Effector memory CD4-positive, alpha-beta T cell (primary cell): ENCODE results near the gene HMGCL.

ENCODE experiments used
- DNase-seq, 3 donors: peaks; one replicate each; pipeline ENCODE4 v3.0.0-alpha.2; 2020
- H3K27ac ChIP-seq: 2 replicates; pipeline ENCODE4 v1.7.0; 2013; ENCODE audit warnings: mild to moderate bottlenecking, low read length, moderate library complexity; ENCODE audit not compliant: insufficient read depth, poor library complexity, severe bottlenecking
- H3K27me3 ChIP-seq: replicated peaks from 2 replicates; pipeline ENCODE4 v1.7.0; 2013; ENCODE audit warnings: mild to moderate bottlenecking, low read length; ENCODE audit not compliant: insufficient read depth, control insufficient read depth, poor library complexity, severe bottlenecking
- H3K36me3 ChIP-seq: 2 replicates; pipeline ENCODE4 v1.7.0; 2013; ENCODE audit warnings: mild to moderate bottlenecking, low read length, moderate library complexity; ENCODE audit not compliant: control insufficient read depth, insufficient read depth
- H3K4me1 ChIP-seq: 2 replicates; pipeline ENCODE4 v1.7.0; 2013; ENCODE audit warnings: low read length, mild to moderate bottlenecking; ENCODE audit not compliant: control insufficient read depth, insufficient read depth, poor library complexity, severe bottlenecking
- H3K4me3 ChIP-seq: 2 replicates; pipeline ENCODE4 v1.7.0; 2013; ENCODE audit warnings: low read length, low read depth, mild to moderate bottlenecking; ENCODE audit not compliant: insufficient read depth, poor library complexity, severe bottlenecking
- H3K9me3 ChIP-seq: 2 replicates; pipeline ENCODE4 v1.7.0; 2013; ENCODE audit warnings: mild to moderate bottlenecking, low read length, moderate library complexity; ENCODE audit not compliant: control insufficient read depth
- total RNA-seq, 3 donors: gene quantifications; one replicate each; lab custom pipeline; 2026; lab: John Stamatoyannopoulos, UW

Gene HMGCL
- 6.9 to 12.0 (median 10.1) reads per million in 3 donors for total RNA-seq

DNA sequence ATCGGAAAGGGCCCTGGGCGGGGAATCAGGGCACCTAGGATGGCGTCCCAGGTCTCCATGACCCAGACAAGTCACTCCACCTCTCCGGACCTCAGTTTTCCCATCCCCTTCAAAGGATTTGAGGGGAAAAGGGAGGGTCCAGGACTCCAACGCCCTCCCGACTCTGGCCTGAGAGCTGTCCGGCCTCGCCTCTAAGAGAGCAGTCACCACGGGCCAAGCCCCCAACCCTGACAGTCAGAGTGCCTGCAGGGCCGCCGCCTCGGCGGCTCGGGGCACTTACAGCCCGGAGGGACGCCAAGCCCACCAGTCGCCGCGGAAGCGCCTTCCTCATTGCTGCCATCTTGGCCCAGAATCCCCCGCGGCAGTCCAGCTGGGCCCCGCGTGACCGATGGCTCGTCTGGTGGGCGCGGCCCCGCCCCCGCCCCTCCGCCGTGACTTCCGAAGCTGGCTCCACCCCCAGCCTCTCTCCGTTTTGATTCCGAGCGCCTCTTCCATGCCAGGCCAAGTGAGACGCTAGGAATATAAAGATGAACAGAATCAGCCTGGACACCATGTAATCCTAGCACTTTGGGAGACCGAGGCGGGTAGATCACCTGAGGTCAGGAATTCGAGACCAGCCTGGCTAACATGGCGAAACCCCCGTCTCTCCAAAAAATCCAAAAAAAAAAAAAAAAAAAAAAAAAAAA is at the start of gene HMGCL:
Gene HMGCL (minus strand): TSS at position 354 of the 686 bp plus-strand sequence. CDS start 14 bp downstream, at position 340.
- H3K27ac ChIP-seq, result peak within 1 kb of the TSS; percentile 88
- DNase-seq, result peak; percentile 73 to 83 (median 78)
- H3K27me3 ChIP-seq, result no peaks in the 10 kb centered on the region
- H3K4me3 ChIP-seq, result peak within 1 kb of the TSS; percentile 96
- no peaks in the 10 kb centered on the region for H3K4me1 ChIP-seq
- H3K36me3 ChIP-seq, result no peaks in the 10 kb centered on the region
- H3K9me3 ChIP-seq, result no peaks in the 10 kb centered on the region

DNA sequence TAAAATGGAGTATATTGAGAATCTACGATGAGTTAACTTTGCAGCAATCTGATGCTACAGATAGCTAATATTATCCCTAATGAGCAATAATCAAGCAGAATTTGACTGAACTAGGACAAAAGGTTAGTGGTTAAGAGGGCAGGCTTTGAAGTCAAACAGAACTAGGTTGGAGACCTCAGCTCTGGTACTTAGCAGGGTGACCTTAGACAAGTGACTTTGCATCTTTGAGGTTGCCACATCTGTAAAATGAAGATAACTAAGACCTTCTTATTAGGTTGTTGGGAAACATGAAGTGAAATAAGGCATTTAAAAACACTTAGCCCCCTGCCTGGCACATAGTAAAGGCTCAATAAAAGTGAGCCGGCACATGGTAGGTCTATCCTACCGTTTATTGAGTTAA is 47.2 kb upstream of the HMGCL start:
- no peaks in the 10 kb centered on the region for H3K27me3 ChIP-seq
- H3K36me3 ChIP-seq, result no peaks in the 10 kb centered on the region
- DNase-seq, result no peak
- H3K9me3 ChIP-seq, result no peaks in the 10 kb centered on the region
- H3K4me3 ChIP-seq, result no peak overlapping the region
- no peak overlapping the region for H3K27ac ChIP-seq
- H3K4me1 ChIP-seq, result peaks cover 9% of the 10 kb centered on the region

DNA sequence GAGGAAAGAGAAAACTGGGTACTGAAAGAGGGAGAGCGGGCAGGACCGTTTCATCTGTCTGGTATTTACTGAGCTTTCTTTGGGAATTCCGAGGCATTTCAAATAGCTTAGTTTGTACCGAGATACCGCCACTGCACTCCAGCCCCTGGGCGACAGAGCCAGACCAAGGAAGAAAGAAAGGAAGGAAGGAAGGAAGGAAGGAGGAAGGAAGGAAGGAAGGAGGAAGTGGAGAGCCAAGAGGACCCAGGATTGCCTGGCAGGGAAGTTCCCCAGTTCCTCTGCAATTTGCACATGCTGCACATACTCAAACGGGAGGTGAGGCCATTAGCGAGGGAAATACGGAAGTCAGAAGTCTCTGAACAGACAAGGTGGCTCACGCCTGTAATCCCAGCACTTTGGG is 43.8 kb upstream of the HMGCL start:
- Histone ChIP-seq H3K9me3 (no peaks in the 10 kb centered on the region), H3K27ac (no peak overlapping the region), H3K4me1 (peaks cover 18% of the 10 kb centered on the region), H3K4me3 (no peak overlapping the region), H3K27me3 (no peaks in the 10 kb centered on the region), H3K36me3 (peaks cover 6% of the 10 kb centered on the region)
- DNase-seq, result no peak

DNA sequence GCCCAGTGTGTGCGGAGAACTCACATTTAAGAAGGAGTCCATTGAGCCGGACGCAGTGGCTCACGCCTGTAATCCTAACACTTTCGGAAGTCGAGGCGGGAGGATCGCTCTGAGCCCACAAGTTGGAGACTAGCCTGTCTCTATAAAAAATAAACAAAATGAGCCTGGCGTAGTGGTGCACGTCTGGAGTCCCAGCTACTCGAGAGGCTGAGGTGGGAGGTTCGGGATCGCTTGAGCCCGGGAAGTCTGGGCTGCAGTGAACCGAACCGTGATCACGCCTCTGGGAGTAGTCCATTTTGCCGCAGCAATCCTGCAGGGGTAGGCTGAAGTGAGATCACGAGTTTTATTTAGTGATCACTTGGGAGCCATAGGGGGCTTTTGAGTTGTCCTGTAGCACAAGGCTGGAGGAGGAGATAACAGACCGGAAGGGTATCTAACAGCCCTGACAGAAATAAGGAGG is 43.4 kb upstream of the HMGCL start:
- Histone ChIP-seq H3K36me3 (peaks cover 6% of the 10 kb centered on the region), H3K4me3 (peak overlapping the region; percentile 86), H3K27me3 (no peaks in the 10 kb centered on the region), H3K27ac (peak overlapping the region; percentile 50), H3K9me3 (no peaks in the 10 kb centered on the region), H3K4me1 (peaks cover 18% of the 10 kb centered on the region)
- peak in 1 of 3 donors; percentile 0 for DNase-seq

DNA sequence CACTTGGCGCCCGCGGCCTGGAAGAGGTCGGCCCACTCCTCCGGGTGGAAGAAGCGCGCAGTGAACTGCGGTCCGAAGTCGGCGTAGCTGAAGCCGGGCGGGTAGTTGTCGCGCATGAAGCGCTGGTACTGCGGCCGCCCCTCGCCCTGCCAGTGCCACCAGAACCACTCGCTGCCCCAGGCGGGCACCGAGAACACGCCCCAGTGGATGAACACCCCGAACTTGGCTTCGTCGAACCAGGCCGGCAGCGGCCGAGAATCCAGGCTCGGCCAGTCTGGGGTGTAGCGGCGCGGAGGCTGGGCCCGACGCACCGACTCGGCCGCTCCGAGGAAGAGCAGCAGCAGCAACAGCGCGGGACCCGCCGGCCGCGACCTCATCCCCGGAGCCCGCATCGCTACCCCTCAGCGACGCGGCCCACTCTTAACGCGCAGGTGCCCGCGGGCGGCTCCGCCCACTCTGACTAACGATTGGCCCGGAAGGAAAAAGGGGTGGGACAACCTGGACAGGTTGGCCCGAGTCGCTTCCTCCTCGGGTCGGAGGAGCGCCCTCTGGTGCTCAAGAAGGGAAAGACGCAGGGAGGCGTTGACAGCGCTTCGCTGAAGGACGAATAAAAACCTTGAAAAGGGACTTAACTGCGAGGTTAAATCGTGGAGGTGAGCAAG is 42.8 kb upstream of the HMGCL start, which contains the start of gene FUCA1:
Gene FUCA1 (minus strand): TSS at position 396 of the 662 bp plus-strand sequence. CDS start 4 bp downstream, at position 392.
- peak within 1 kb of the TSS; percentile 86 for H3K4me3 ChIP-seq
- H3K4me1 ChIP-seq, result peaks cover 18% of the 10 kb centered on the region
- H3K9me3 ChIP-seq, result no peaks in the 10 kb centered on the region
- DNase-seq, result peak; percentile 91 to 94 (median 93)
- H3K27ac ChIP-seq, result peak within 1 kb of the TSS; percentile 62
- H3K36me3 ChIP-seq, result peaks cover 6% of the 10 kb centered on the region
- no peaks in the 10 kb centered on the region for H3K27me3 ChIP-seq

DNA sequence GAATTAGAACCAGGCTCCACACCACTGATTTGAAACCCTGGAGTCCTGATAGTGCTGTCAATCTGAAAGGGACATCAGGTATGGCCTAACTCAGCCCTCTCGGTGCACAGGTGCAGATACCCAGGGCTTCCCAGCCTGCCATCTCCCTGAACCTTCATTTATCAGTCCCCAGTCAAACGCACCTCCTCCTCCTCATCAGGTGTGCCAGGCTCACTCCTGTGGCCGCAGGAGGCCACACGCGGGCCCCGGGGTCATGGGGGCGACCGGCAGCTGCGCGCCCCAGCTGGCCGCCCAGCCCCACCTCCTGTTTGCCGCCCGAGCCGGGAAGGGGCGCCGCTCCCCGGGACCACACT is 42.3 kb upstream of the HMGCL start:
- Histone ChIP-seq H3K4me1 (peaks cover 18% of the 10 kb centered on the region), H3K27ac (peak overlapping the region; percentile 62), H3K36me3 (peaks cover 8% of the 10 kb centered on the region), H3K9me3 (no peaks in the 10 kb centered on the region), H3K4me3 (peak overlapping the region; percentile 86), H3K27me3 (no peaks in the 10 kb centered on the region)
- DNase-seq, result no peak

DNA sequence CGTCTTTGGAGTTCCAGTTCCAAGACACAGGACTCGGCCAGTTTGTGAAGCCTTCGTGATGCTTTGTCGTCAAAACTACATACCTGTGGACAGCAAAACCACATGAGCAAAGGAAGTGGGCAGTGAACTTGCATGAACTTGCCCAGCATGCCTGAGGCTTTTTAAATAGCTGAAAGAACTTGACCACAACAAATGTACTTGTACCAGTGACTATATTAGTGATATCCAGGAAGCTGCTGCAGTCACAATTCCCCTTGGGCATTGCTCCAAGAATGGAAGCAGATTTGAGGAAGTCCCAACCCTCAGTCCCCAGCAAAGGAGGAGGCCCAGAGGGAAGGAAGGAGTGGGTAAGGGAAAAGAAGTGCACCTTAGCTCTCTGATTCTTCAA is 40.3 kb upstream of the HMGCL start:
- no peak for DNase-seq
- Histone ChIP-seq H3K27me3 (no peaks in the 10 kb centered on the region), H3K9me3 (no peaks in the 10 kb centered on the region), H3K36me3 (peaks cover 19% of the 10 kb centered on the region), H3K4me3 (no peak overlapping the region), H3K4me1 (peaks cover 18% of the 10 kb centered on the region), H3K27ac (no peak overlapping the region)

DNA sequence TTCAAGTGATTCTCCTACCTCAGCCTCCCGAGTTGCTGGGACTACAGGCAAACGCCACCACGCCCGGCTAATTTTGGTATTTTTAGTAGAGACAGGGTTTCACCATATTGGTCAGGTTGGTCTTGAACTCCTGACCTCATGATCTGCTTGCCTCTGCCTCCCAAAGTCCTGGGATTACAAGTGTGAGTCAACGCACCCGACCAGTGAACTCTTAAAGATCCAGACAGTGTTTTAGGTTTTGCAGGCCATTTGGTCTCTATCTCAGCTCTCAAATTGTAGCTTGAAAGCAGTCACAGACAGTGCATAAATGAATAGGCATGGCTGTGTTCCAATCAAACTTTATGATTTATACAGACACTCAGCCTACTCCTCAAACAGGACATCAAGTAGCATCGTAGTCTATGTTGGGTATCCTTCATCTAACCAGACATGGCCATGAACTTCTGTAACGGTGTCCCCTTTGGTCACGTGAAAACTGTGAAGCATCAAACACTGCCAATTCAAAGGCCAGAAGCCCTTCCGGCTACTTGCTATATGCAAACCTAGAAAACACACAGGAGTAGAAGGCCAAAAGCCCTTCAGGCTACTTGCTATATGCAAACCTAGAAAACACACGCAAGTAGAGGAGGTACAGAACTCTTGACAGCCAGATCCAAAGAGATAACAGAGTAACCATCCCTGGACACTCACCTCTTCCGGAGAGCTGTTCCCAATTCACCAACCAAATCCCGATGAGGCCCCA is 39.7 kb upstream of the HMGCL start:
- H3K4me3 ChIP-seq, result no peak overlapping the region
- H3K27ac ChIP-seq, result no peak overlapping the region
- H3K36me3 ChIP-seq, result peaks cover 19% of the 10 kb centered on the region
- H3K9me3 ChIP-seq, result no peaks in the 10 kb centered on the region
- no peak for DNase-seq
- H3K4me1 ChIP-seq, result peaks cover 18% of the 10 kb centered on the region
- H3K27me3 ChIP-seq, result no peaks in the 10 kb centered on the region

DNA sequence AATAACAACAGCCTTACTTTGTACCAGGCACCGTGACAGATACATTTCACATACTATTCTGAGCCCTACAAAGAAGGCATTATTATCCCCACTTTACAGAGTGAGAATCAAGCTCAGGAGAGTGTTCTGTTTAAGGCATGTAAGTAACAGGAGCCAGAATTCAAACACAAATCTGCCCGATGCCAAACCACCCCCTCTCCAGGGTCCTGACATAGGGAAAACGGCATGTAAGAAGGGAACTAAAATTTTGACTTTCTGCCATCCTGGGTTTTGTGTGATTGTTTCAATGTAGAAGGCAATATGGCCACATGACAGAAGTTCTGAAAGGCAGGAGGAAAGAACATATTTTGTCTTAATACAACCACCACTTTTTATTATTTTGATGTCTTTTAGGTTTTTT is 37.4 kb upstream of the HMGCL start:
- H3K27ac ChIP-seq, result no peak overlapping the region
- no peak overlapping the region for H3K4me3 ChIP-seq
- no peak for DNase-seq
- peaks cover 11% of the 10 kb centered on the region for H3K4me1 ChIP-seq
- H3K27me3 ChIP-seq, result no peaks in the 10 kb centered on the region
- no peaks in the 10 kb centered on the region for H3K9me3 ChIP-seq
- H3K36me3 ChIP-seq, result peaks cover 19% of the 10 kb centered on the region
